GM23248 (cell line): ENCODE measurements around the gene GABBR2. TPM values are rescaled to one million over a fixed set of nuclear protein-coding genes. Genes with fewer than 3 reads are reported as not detected.

Experiments used
- DNase-seq: peaks from one replicate; pipeline ENCODE4 v3.0.0-alpha.2; 2015
- H2AFZ ChIP-seq: fragments of 200-600 bp; sonication (generic); 2 replicates; pipeline ENCODE4 v1.6.1; 2016; ENCODE audit warnings: antibody characterized with exemption
- H3F3A ChIP-seq: fragments of 200-600 bp; sonication (generic); 2 replicates; pipeline ENCODE4 v1.6.1; 2016; ENCODE audit warnings: mild to moderate bottlenecking, antibody characterized with exemption, mixed run types; ENCODE audit not compliant: insufficient read depth
- H3K27ac ChIP-seq: fragments of 200-600 bp; sonication (generic); 2 replicates; pipeline ENCODE4 v1.5.1; 2016; ENCODE audit warnings: mild to moderate bottlenecking
- H3K27me3 ChIP-seq: fragments of 200-600 bp; sonication (generic); replicated peaks from 2 replicates; pipeline ENCODE4 v1.6.1; 2016; ENCODE audit warnings: mild to moderate bottlenecking; ENCODE audit not compliant: insufficient read depth
- H3K36me3 ChIP-seq: fragments of 200-600 bp; sonication (generic); 2 replicates; pipeline ENCODE4 v1.6.1; 2016; ENCODE audit warnings: low read depth, mild to moderate bottlenecking
- H3K4me1 ChIP-seq: fragments of 200-600 bp; sonication (generic); 2 replicates; pipeline ENCODE4 v1.6.1; 2016; ENCODE audit warnings: mild to moderate bottlenecking; ENCODE audit not compliant: insufficient read depth
- H3K4me2 ChIP-seq: fragments of 200-600 bp; sonication (generic); one replicate; pipeline ENCODE4 v1.6.1; 2016; ENCODE audit warnings: mild to moderate bottlenecking; ENCODE audit not compliant: unreplicated experiment
- H3K4me3 ChIP-seq: fragments of 200-600 bp; sonication (generic); 2 replicates; pipeline ENCODE4 v1.5.1; 2016; ENCODE audit warnings: mild to moderate bottlenecking
- H3K79me2 ChIP-seq: fragments of 200-600 bp; sonication (generic); 2 replicates; pipeline ENCODE4 v1.6.1; 2016; ENCODE audit warnings: mild to moderate bottlenecking; ENCODE audit not compliant: insufficient read depth
- H3K9ac ChIP-seq: fragments of 200-600 bp; sonication (generic); 2 replicates; pipeline ENCODE4 v1.6.1; 2016; ENCODE audit warnings: mild to moderate bottlenecking
- H3K9me2 ChIP-seq: fragments of 200-600 bp; sonication (generic); 2 replicates; pipeline ENCODE4 v1.6.1; 2016; ENCODE audit warnings: mixed run types, mild to moderate bottlenecking, moderate library complexity; ENCODE audit not compliant: insufficient read depth
- H3K9me3 ChIP-seq: fragments of 200-600 bp; sonication (generic); one replicate; pipeline ENCODE4 v1.6.1; 2017; ENCODE audit warnings: low read depth
- H4K20me1 ChIP-seq: fragments of 200-600 bp; sonication (generic); 2 replicates; pipeline ENCODE4 v1.6.0; 2016; ENCODE audit not compliant: insufficient read depth
- EZH2 ChIP-seq: fragments of 200-600 bp; sonication (generic); IDR thresholded peaks from 2 replicates; pipeline ENCODE4 v1.6.1; 2018; ENCODE audit warnings: antibody characterized with exemption, mild to moderate bottlenecking; ENCODE audit not compliant: insufficient read depth, poor library complexity, severe bottlenecking
- EZH2phosphoT487 ChIP-seq: fragments of 200-600 bp; sonication (generic); IDR thresholded peaks from 2 replicates; pipeline ENCODE4 v1.6.1; 2018; ENCODE audit warnings: antibody characterized with exemption, moderate library complexity, mild to moderate bottlenecking, low read depth; ENCODE audit not compliant: insufficient read depth
- WGBS, 2 experiments: methylation state at CpG; one replicate each; pipeline ENCODE4 v1.1.6; 2015 to 2017; ENCODE audit warnings: low lambda C conversion rate in 2 of 2, low coverage in 1 of 2; ENCODE audit errors: missing lambda C conversion rate in 2 of 2; 5-methylcytosine and 5-hydroxymethylcytosine counted together
- in situ Hi-C: fragments of 300-500 bp; cut with MboI; formaldehyde crosslinking; loops from 2 replicates; pipeline ENCODE4 v1.15.0; 2020
- polyA plus RNA-seq: library from polyadenylated mRNA; unstranded; fragments of >200 nt; fragmentation: Nextera tagmentation; extraction: Ambion mirVana; gene quantifications from 2 replicates; pipeline ENCODE4 v1.2.1, GENCODE V29; 2016
- total RNA-seq: library from RNA; depleted of rRNA; stranded (reverse); fragments of >200 nt; shearing (Covaris generic); gene quantifications from 2 replicates; pipeline ENCODE4 v1.2.3, GENCODE V29; 2014

Gene GABBR2
- total and polyA plus RNA-seq, 2 experiments from 2014 or later, result 7.5 to 13.4 TPM

GRCh38 chr9:98321269-98321668 lies 387.5 kb downstream of the GABBR2 start:
- no peaks in the 10 kb centered on the region for H3K9me2 ChIP-seq
- H3K79me2 ChIP-seq, result no peaks in the 10 kb centered on the region
- no peak overlapping the region for H3K9ac ChIP-seq
- in situ Hi-C loops, result no loop called here
- peaks cover 37% of the 10 kb centered on the region for H3F3A ChIP-seq
- TF ChIP-seq EZH2phosphoT487 (no peak), EZH2 (no peak)
- no peak overlapping the region for H3K4me2 ChIP-seq
- no peaks in the 10 kb centered on the region for H3K9me3 ChIP-seq
- no peaks in the 10 kb centered on the region for H4K20me1 ChIP-seq
- H2AFZ ChIP-seq, result no peak overlapping the region
- H3K27me3 ChIP-seq, result no peaks in the 10 kb centered on the region
- H3K4me1 ChIP-seq, result peaks cover 41% of the 10 kb centered on the region
- no peak overlapping the region for H3K4me3 ChIP-seq
- DNase-seq, result no peak
- H3K27ac ChIP-seq, result no peak overlapping the region
- H3K36me3 ChIP-seq, result no peaks in the 10 kb centered on the region
- WGBS, 2 experiments, result 90 to 97% methylated on average over 4 of the region's 4 CpGs

GRCh38 chr9:98318834-98319478 lies 389.8 kb downstream of the GABBR2 start:
- Histone ChIP-seq H3K4me1 (peaks cover 44% of the 10 kb centered on the region), H3K79me2 (no peaks in the 10 kb centered on the region), H3K4me2 (no peak overlapping the region), H3K27me3 (no peaks in the 10 kb centered on the region), H3K36me3 (no peaks in the 10 kb centered on the region), H3F3A (peaks cover 20% of the 10 kb centered on the region), H3K9me3 (no peaks in the 10 kb centered on the region), H4K20me1 (no peaks in the 10 kb centered on the region), H3K9ac (no peak overlapping the region), H3K4me3 (no peak overlapping the region), H3K9me2 (no peaks in the 10 kb centered on the region), H2AFZ (no peak overlapping the region), H3K27ac (no peak overlapping the region)
- TF ChIP-seq EZH2, result no peak
- no peak for TF ChIP-seq EZH2phosphoT487
- 42 to 53% methylated on average over 5 of the region's 5 CpGs for WGBS, 2 experiments
- in situ Hi-C loops, result loop anchor here (5.0 kb wide), 1 partner anchor 453 kb away; no protein-coding TSS in a partner anchor
- peak; percentile 80 for DNase-seq

DNA sequence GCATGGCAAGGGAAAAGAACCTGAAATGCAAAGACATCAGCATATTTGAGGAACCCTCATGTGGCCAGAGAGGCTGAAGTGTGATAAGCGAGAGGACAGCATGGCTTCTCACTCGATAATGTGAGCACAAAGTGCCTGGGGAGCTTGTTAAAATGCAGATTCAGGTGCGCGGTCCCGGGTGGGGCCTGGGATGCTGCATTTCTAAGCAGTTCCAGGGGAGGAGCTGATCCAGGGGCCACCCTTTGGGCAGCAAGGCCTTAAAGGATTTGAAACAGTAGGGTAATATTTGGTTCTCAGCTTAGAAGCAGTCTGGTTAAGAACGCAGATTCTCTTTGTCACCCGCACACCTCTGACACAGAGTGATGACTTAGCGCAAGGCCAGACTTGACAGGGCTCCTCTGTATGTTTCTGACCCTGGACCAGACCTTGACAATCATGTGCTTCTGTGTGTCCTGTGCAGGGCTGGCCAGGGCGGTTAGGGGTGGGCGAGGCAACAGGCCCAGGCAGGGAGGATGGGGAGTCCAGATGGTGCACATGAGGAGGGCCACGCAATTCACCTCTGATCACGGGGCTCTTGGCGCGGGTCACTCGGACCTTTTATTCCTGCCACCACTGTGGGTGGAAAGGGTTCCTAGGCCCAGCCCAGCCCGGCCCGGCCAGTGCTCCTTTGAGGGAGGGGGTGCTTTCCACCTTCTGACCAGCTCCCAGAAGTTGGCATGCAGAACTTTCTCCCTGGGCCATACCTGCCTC lies 390.5 kb downstream of the GABBR2 start:
- no peaks in the 10 kb centered on the region for H4K20me1 ChIP-seq
- no peaks in the 10 kb centered on the region for H3K36me3 ChIP-seq
- H3K4me1 ChIP-seq, result peaks cover 39% of the 10 kb centered on the region
- 85 to 88% methylated on average over 17 of the region's 17 CpGs for WGBS, 2 experiments
- no peaks in the 10 kb centered on the region for H3K9me2 ChIP-seq
- H3K79me2 ChIP-seq, result no peaks in the 10 kb centered on the region
- peaks cover 15% of the 10 kb centered on the region for H3F3A ChIP-seq
- no peaks in the 10 kb centered on the region for H3K9me3 ChIP-seq
- no peak overlapping the region for H3K4me3 ChIP-seq
- TF ChIP-seq EZH2phosphoT487, result no peak
- TF ChIP-seq EZH2, result no peak
- peak overlapping the region; percentile 37 for H3K27ac ChIP-seq
- no peak overlapping the region for H3K4me2 ChIP-seq
- in situ Hi-C loops, result loop anchor here (5.0 kb wide), 1 partner anchor 454 kb away; no protein-coding TSS in a partner anchor
- no peak overlapping the region for H2AFZ ChIP-seq
- H3K9ac ChIP-seq, result no peak overlapping the region
- no peaks in the 10 kb centered on the region for H3K27me3 ChIP-seq
- no peak for DNase-seq

DNA sequence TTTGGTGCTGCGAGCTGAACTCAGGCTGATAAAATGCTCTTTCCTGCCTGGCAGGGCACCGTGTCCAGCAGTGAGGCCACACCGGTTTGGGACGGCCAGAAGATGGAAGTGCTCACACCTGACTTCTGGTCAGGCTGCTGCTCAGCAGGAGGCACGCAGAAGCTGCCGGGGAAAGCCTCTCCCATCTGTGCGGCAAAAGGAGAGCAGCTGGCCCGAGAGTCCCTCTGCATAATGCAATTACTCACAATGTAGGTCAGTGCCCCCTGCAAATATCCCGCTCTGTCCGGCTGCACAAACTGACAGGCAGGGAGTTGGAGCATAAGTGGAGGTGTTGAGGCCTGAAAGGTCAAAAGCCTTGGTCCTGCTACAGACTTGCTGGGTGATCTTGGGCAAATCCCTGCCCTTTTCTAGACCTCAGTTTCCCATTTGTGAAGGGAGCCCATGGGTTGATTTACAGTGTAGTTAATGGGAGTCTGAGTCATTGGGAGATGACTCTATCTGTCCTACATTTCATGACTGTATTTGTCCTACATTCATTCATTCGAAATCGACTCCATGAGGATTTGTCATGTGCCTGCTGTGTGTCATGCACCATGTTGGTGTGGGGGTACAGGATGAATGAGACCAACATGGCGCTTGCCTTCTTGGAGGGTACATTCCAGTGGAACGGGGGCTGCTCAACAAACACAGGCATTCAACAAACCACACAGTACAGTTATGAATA lies 391.4 kb downstream of the GABBR2 start:
- no peaks in the 10 kb centered on the region for H3K9me3 ChIP-seq
- no peak overlapping the region for H2AFZ ChIP-seq
- H4K20me1 ChIP-seq, result no peaks in the 10 kb centered on the region
- H3K27ac ChIP-seq, result peak overlapping the region; percentile 37
- 39 to 41% methylated on average over 14 of the region's 14 CpGs for WGBS, 2 experiments
- H3K9ac ChIP-seq, result no peak overlapping the region
- TF ChIP-seq EZH2, result no peak
- no peak for TF ChIP-seq EZH2phosphoT487
- in situ Hi-C loops, result loop anchor here (5.0 kb wide), 1 partner anchor 455 kb away; no protein-coding TSS in a partner anchor
- peaks cover 15% of the 10 kb centered on the region for H3F3A ChIP-seq
- H3K4me2 ChIP-seq, result no peak overlapping the region
- H3K36me3 ChIP-seq, result no peaks in the 10 kb centered on the region
- peak; percentile 84 for DNase-seq
- H3K9me2 ChIP-seq, result no peaks in the 10 kb centered on the region
- no peaks in the 10 kb centered on the region for H3K79me2 ChIP-seq
- H3K4me1 ChIP-seq, result peaks cover 35% of the 10 kb centered on the region
- H3K4me3 ChIP-seq, result no peak overlapping the region
- H3K27me3 ChIP-seq, result no peaks in the 10 kb centered on the region
